Hepatocyte (in vitro differentiated cells): Measurements from ENCODE around the gene NAPSA. TPM values are rescaled to one million over a fixed set of nuclear protein-coding genes. Genes with fewer than 3 reads are reported as not detected.

Experiments
- DNase-seq: peaks from one replicate; pipeline ENCODE4 v3.0.0-alpha.2; 2016; ENCODE audit warnings: low spot score
- H2AFZ ChIP-seq: fragments of 200-600 bp; sonication (generic); 2 replicates; pipeline ENCODE4 v1.6.0; 2016; ENCODE audit warnings: antibody characterized with exemption, mild to moderate bottlenecking
- H3K27ac ChIP-seq: fragments of 200-600 bp; sonication (generic); 2 replicates; pipeline ENCODE4 v1.5.1; 2016; ENCODE audit warnings: mild to moderate bottlenecking
- H3K27me3 ChIP-seq: fragments of 200-600 bp; sonication (generic); 2 replicates; pipeline ENCODE4 v1.6.1; 2016
- H3K36me3 ChIP-seq: fragments of 200-600 bp; sonication (generic); replicated peaks from 2 replicates; pipeline ENCODE4 v1.5.1; 2016; ENCODE audit warnings: low read depth; ENCODE audit not compliant: insufficient read depth
- H3K4me1 ChIP-seq: fragments of 200-600 bp; sonication (generic); 2 replicates; pipeline ENCODE4 v1.5.1; 2016; ENCODE audit warnings: mild to moderate bottlenecking, moderate library complexity; ENCODE audit not compliant: insufficient read depth
- H3K4me2 ChIP-seq: fragments of 200-600 bp; sonication (generic); 2 replicates; pipeline ENCODE4 v1.6.0; 2016
- H3K4me3 ChIP-seq: fragments of 200-600 bp; sonication (generic); 2 replicates; pipeline ENCODE4 v1.5.1; 2016; ENCODE audit warnings: mild to moderate bottlenecking
- H3K79me2 ChIP-seq: fragments of 200-600 bp; sonication (generic); 2 replicates; pipeline ENCODE4 v1.6.0; 2017; ENCODE audit warnings: mild to moderate bottlenecking
- H3K9me2 ChIP-seq: fragments of 200-600 bp; sonication (generic); replicated peaks from 2 replicates; pipeline ENCODE4 v1.6.0; 2017; ENCODE audit warnings: mild to moderate bottlenecking; ENCODE audit not compliant: insufficient read depth
- H3K9me3 ChIP-seq: fragments of 200-600 bp; sonication (generic); 2 replicates; pipeline ENCODE4 v1.5.1; 2016; ENCODE audit warnings: low read depth, mild to moderate bottlenecking
- H4K20me1 ChIP-seq: fragments of 200-600 bp; sonication (generic); 2 replicates; pipeline ENCODE4 v1.6.0; 2016; ENCODE audit warnings: mild to moderate bottlenecking; ENCODE audit not compliant: insufficient read depth, poor library complexity, severe bottlenecking
- EZH2 ChIP-seq: fragments of 200-600 bp; sonication (generic); IDR thresholded peaks from 2 replicates; pipeline ENCODE4 v1.6.1; 2016; ENCODE audit warnings: antibody characterized with exemption, mild to moderate bottlenecking, borderline replicate concordance
- EZH2phosphoT487 ChIP-seq: fragments of 200-600 bp; sonication (generic); IDR thresholded peaks from one replicate; pipeline ENCODE4 v1.6.1; 2018; ENCODE audit warnings: antibody characterized with exemption, mild to moderate bottlenecking, low read depth, moderate library complexity; ENCODE audit not compliant: unreplicated experiment, severe bottlenecking
- WGBS: methylation state at CpG from one replicate; pipeline ENCODE4 v1.1.6; 2016; ENCODE audit warnings: low lambda C conversion rate; ENCODE audit errors: missing lambda C conversion rate; 5-methylcytosine and 5-hydroxymethylcytosine counted together
- polyA plus RNA-seq: library from polyadenylated mRNA; unstranded; fragments of >200 nt; fragmentation: Nextera tagmentation; extraction: Ambion mirVana; gene quantifications from 2 replicates; pipeline ENCODE4 v1.2.1, GENCODE V29; 2016
- total RNA-seq: library from RNA; depleted of rRNA; stranded (reverse); fragments of >200 nt; gene quantifications from 2 replicates; pipeline ENCODE4 v1.2.3, GENCODE V29; 2014
- TF ChIP-seq, protein P1 (sequence below): fragments of 200-600 bp; sonication (generic); IDR thresholded peaks from 2 replicates; pipeline ENCODE4 v1.5.1; 2016; ENCODE audit warnings: antibody characterized with exemption, mild to moderate bottlenecking; ENCODE audit not compliant: poor library complexity

Gene NAPSA
- total and polyA plus RNA-seq, 2 experiments from 2014 or later: 2.7 to 7.3 TPM

DNA sequence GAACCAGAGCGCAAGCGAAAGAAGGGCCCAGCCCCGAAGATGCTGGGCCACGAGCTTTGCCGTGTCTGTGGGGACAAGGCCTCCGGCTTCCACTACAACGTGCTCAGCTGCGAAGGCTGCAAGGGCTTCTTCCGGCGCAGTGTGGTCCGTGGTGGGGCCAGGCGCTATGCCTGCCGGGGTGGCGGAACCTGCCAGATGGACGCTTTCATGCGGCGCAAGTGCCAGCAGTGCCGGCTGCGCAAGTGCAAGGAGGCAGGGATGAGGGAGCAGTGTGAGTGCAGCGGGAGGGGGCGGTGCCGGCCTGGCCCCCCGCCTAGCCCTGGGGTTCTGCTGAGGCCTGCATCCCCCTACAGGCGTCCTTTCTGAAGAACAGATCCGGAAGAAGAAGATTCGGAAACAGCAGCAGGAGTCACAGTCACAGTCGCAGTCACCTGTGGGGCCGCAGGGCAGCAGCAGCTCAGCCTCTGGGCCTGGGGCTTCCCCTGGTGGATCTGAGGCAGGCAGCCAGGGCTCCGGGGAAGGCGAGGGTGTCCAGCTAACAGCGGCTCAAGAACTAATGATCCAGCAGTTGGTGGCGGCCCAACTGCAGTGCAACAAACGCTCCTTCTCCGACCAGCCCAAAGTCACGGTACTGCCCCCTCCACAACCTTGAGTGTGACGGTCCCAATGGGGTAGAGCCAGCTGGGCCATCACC is 12.9 kb upstream of the NAPSA start:
- no peaks in the 10 kb centered on the region for H3K27me3 ChIP-seq
- H3K36me3 ChIP-seq: no peaks in the 10 kb centered on the region
- H3K4me3 ChIP-seq: no peak overlapping the region
- DNase-seq: no peak
- no peak overlapping the region for H2AFZ ChIP-seq
- TF ChIP-seq EZH2phosphoT487 (no peak), EZH2 (no peak)
- TF ChIP-seq, protein P1, sequence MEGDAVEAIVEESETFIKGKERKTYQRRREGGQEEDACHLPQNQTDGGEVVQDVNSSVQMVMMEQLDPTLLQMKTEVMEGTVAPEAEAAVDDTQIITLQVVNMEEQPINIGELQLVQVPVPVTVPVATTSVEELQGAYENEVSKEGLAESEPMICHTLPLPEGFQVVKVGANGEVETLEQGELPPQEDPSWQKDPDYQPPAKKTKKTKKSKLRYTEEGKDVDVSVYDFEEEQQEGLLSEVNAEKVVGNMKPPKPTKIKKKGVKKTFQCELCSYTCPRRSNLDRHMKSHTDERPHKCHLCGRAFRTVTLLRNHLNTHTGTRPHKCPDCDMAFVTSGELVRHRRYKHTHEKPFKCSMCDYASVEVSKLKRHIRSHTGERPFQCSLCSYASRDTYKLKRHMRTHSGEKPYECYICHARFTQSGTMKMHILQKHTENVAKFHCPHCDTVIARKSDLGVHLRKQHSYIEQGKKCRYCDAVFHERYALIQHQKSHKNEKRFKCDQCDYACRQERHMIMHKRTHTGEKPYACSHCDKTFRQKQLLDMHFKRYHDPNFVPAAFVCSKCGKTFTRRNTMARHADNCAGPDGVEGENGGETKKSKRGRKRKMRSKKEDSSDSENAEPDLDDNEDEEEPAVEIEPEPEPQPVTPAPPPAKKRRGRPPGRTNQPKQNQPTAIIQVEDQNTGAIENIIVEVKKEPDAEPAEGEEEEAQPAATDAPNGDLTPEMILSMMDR: no peak
- WGBS: 97% methylated on average over 36 of the region's 36 CpGs
- no peaks in the 10 kb centered on the region for H3K4me1 ChIP-seq
- no peaks in the 10 kb centered on the region for H3K9me2 ChIP-seq
- no peak overlapping the region for H3K27ac ChIP-seq
- H4K20me1 ChIP-seq: peaks cover 8% of the 10 kb centered on the region
- H3K79me2 ChIP-seq: no peaks in the 10 kb centered on the region
- no peak overlapping the region for H3K4me2 ChIP-seq
- H3K9me3 ChIP-seq: no peaks in the 10 kb centered on the region

DNA sequence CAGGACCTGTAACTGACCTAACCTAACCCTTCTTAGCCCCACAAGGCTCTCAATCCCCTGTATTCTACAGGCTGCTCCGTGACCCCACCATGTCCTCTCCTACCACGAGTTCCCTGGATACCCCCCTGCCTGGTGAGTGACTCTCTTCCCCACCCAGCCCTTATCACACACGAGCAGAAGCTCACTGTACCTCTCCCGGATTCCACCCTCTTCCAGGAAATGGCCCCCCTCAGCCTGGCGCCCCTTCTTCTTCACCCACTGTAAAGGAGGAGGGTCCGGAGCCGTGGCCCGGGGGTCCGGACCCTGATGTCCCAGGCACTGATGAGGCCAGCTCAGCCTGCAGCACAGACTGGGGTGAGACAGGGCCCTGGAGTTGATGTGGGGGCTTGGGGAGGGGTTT is 12.1 kb upstream of the NAPSA start:
- no peak overlapping the region for H3K4me3 ChIP-seq
- no peaks in the 10 kb centered on the region for H3K9me2 ChIP-seq
- no peaks in the 10 kb centered on the region for H3K36me3 ChIP-seq
- DNase-seq: no peak
- TF ChIP-seq EZH2phosphoT487: no peak
- no peak for TF ChIP-seq EZH2
- TF ChIP-seq, protein P1: no peak
- no peak overlapping the region for H2AFZ ChIP-seq
- H3K79me2 ChIP-seq: no peaks in the 10 kb centered on the region
- WGBS: 93% methylated on average over 9 of the region's 9 CpGs
- peaks cover 8% of the 10 kb centered on the region for H4K20me1 ChIP-seq
- H3K4me1 ChIP-seq: no peaks in the 10 kb centered on the region
- H3K9me3 ChIP-seq: no peaks in the 10 kb centered on the region
- no peak overlapping the region for H3K4me2 ChIP-seq
- H3K27ac ChIP-seq: no peak overlapping the region
- no peaks in the 10 kb centered on the region for H3K27me3 ChIP-seq

DNA sequence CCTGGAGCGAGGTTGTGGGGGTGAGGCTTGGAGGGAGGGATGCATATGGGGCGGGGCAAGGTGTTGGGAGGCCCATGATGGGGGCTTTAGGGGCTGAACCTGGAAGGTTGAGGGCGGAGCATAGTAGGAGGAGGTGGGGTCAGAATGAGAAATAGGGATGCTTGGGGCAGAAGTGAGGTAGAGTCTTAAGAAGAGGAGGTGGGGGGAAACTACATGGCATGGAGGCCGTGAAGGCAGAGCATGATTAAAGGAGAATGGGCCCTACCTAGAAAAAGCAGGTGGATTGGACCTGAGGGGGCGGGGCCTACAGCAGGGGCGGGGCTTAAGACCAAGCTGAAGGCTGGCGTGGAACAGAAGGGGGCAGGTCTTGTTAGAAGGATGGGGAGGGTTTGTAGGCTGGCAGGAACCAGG is 11.6 kb upstream of the NAPSA start:
- H3K4me2 ChIP-seq: peak overlapping the region; percentile 71
- no peak overlapping the region for H3K27ac ChIP-seq
- H3K4me1 ChIP-seq: no peaks in the 10 kb centered on the region
- no peak for DNase-seq
- no peak overlapping the region for H3K4me3 ChIP-seq
- H2AFZ ChIP-seq: no peak overlapping the region
- no peaks in the 10 kb centered on the region for H3K9me2 ChIP-seq
- TF ChIP-seq EZH2phosphoT487 (no peak), EZH2 (no peak)
- TF ChIP-seq, protein P1: no peak
- H3K9me3 ChIP-seq: no peaks in the 10 kb centered on the region
- H3K79me2 ChIP-seq: no peaks in the 10 kb centered on the region
- WGBS: 85% methylated on average over 5 of the region's 7 CpGs
- H3K27me3 ChIP-seq: no peaks in the 10 kb centered on the region
- no peaks in the 10 kb centered on the region for H3K36me3 ChIP-seq
- peaks cover 8% of the 10 kb centered on the region for H4K20me1 ChIP-seq
